ENCODE measurements around the gene TBC1D22A.

DNA sequence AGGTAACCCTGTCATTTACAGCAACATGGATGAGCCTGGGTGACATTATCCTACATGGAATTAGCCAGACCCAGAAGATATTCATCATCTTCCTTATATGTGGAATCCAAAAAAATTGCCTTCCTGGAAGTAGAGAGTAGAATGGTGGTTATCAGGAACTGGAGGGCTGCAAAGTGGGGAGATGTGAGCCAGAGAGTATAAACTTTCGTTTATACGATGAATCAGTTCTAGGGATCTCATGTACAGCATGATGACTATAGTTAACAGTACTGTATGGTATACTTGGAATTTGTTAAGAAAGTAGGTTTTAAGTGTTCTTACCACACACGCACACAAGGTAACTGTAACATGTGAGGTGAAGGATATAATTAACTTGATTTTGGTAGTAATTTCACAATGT, 79.1 kb downstream of the TBC1D22A start:
- TF ChIP-seq, protein P1, sequence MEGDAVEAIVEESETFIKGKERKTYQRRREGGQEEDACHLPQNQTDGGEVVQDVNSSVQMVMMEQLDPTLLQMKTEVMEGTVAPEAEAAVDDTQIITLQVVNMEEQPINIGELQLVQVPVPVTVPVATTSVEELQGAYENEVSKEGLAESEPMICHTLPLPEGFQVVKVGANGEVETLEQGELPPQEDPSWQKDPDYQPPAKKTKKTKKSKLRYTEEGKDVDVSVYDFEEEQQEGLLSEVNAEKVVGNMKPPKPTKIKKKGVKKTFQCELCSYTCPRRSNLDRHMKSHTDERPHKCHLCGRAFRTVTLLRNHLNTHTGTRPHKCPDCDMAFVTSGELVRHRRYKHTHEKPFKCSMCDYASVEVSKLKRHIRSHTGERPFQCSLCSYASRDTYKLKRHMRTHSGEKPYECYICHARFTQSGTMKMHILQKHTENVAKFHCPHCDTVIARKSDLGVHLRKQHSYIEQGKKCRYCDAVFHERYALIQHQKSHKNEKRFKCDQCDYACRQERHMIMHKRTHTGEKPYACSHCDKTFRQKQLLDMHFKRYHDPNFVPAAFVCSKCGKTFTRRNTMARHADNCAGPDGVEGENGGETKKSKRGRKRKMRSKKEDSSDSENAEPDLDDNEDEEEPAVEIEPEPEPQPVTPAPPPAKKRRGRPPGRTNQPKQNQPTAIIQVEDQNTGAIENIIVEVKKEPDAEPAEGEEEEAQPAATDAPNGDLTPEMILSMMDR (IDR thresholded peaks at IDR 0.05; ENCODE audit: low read length): no peak
- no peak for TF ChIP-seq EZH2 (IDR thresholded peaks at IDR 0.05; ENCODE audit: borderline replicate concordance, low read length)
